Measurements from ENCODE around the gene HPN.

DNA sequence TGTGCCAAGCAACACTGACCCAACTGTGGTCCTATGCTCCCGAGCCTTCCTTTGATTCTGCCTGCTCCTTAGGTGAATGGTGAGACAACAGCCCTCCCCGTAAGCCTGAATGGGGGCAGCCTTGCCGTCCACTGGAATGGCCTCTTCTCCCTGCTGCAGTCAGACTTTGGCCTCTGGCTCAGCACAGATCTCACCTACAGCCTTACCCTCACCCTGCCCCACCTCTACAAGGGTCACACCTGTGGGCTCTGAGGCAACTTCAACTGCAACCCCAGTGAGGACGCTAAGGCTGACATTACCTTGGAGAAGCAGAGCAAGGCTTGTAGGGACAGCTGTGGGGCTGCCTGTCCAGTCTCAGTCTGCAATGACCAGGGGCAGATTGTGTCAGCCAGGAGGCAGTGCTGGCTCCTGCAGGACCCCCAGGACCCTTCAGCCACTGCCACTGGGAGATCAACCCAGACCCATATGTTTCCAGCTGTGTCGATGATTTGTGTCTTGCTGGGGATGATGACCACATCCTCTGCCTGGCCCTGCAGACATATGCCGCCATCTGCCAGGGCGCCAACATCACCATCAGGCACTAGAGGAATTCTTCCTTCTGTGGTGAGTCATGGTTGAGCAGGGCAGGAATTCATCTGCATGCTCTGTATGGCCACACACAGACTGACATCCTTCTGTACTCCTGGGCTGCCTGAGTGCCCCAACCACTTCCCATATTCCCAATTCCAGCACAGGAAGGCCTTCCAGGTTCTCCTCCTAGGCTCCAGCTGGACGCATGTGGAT is 46.8 kb downstream of the HPN start:
- TF ChIP-seq POLR2AphosphoS5 (IDR thresholded peaks at IDR 0.05; ENCODE audit: low read depth, low read length) (no peak), POLR2A (IDR thresholded peaks at IDR 0.05; ENCODE audit: low read depth, low read length) (no peak), SPI1 (IDR thresholded peaks at IDR 0.05; ENCODE audit: low read depth, low read length) (no peak), TAF1 (IDR thresholded peaks at IDR 0.05; ENCODE audit: low read depth, low read length) (no peak), POU2F2 (IDR thresholded peaks at IDR 0.05; ENCODE audit: low read depth, low read length) (no peak)

Data from GM12891 (cell line).